GM18519 (cell line): ENCODE measurements around the gene MRC2.

Experiments
- ATAC-seq: cut with Tn5 transposase; IDR thresholded peaks from one replicate; pipeline ENCODE4 v1.9.1; 2021; ENCODE audit warnings: mild to moderate bottlenecking, moderate library complexity; ENCODE audit not compliant: unreplicated experiment, low FRiP score

Gene MRC2

GRCh38 chr17:62739645-62740388, 112.3 kb downstream of the MRC2 start:
- no peak for ATAC-seq

GRCh38 chr17:62741290-62741689, 113.8 kb downstream of the MRC2 start:
- peak; percentile 76 for ATAC-seq
